D721Med (cell line): Measurements from ENCODE around the gene ZFAND2A.

Experiments
- DNase-seq: peaks from one replicate; pipeline ENCODE4 v3.0.0; 2011; ENCODE audit warnings: low spot score; ENCODE audit not compliant: insufficient read length
- FAIRE-seq: peaks from 2 replicates; lab custom pipeline; 2011; peaks lifted over from hg19 to GRCh38; lab: Jason Lieb, UNC
- CTCF ChIP-seq: IDR thresholded peaks from 2 replicates; pipeline ENCODE4 v1.5.1; 2012; ENCODE audit warnings: mild to moderate bottlenecking, control low read depth; ENCODE audit not compliant: insufficient read depth; ENCODE audit errors: missing control alignments

ZFAND2A gene

GRCh38 chr7:1106793-1107421 lies 53.1 kb downstream of the ZFAND2A start:
- DNase-seq (no peak), FAIRE-seq (no peak)
- TF ChIP-seq CTCF, result no peak

GRCh38 chr7:1106063-1106792 lies 53.8 kb downstream of the ZFAND2A start:
- TF ChIP-seq CTCF, result no peak
- DNase-seq, result no peak
- no peak for FAIRE-seq

GRCh38 chr7:1105189-1105588 lies 54.8 kb downstream of the ZFAND2A start:
- FAIRE-seq, result no peak
- DNase-seq, result no peak
- TF ChIP-seq CTCF, result no peak

- DNase-seq (no peak), FAIRE-seq (no peak)
- no peak for TF ChIP-seq CTCF
Observed at GRCh38 chr7:1104516-1105179, 55.3 kb downstream of the ZFAND2A start.

- no peak for FAIRE-seq
- no peak for TF ChIP-seq CTCF
Observed at GRCh38 chr7:1103789-1104515, 56.0 kb downstream of the ZFAND2A start.

GRCh38 chr7:1103009-1103788 lies 56.8 kb downstream of the ZFAND2A start:
- no peak for TF ChIP-seq CTCF
- FAIRE-seq, result no peak

More at GRCh38 chr7:1103789-1104515, 56.0 kb downstream of the ZFAND2A start:
- DNase-seq, result no peak

More at GRCh38 chr7:1103009-1103788, 56.8 kb downstream of the ZFAND2A start:
- no peak for DNase-seq
